Lung (tissue), 12 donors: ENCODE results near the gene ADAM22. TPM values are rescaled to one million over a fixed set of nuclear protein-coding genes. Genes with fewer than 3 reads are reported as not detected.

Experiments
- ATAC-seq: fragments of 200-7000 bp; cut with Tn5 transposase; one replicate; pipeline ENCODE4 v1.9.1; 2020; ENCODE audit warnings: moderate number of reproducible peaks; ENCODE audit not compliant: insufficient read depth, low FRiP score
- DNase-seq, 3 donors: peaks; one replicate each; pipeline ENCODE4 v3.0.0-alpha.2; 2013 to 2017
- H3K27ac ChIP-seq, 2 donors: one replicate each; pipeline ENCODE4 v1.5.1; 2013; ENCODE audit warnings: mild to moderate bottlenecking in 2 of 2, moderate library complexity in 2 of 2, control low read depth in 1 of 2, inconsistent platforms in 1 of 2, low read depth in 1 of 2, low read length in 1 of 2
- H3K27me3 ChIP-seq, 3 donors: one replicate each; pipeline ENCODE4 v1.5.1; 2013; ENCODE audit warnings: low read length in 2 of 3; ENCODE audit not compliant: control insufficient read depth in 3 of 3, insufficient read depth in 3 of 3
- H3K36me3 ChIP-seq, 4 donors: one replicate each; pipeline ENCODE4 v1.5.1; 2013; ENCODE audit warnings: low read length in 4 of 4, mild to moderate bottlenecking in 1 of 4, moderate library complexity in 1 of 4; ENCODE audit not compliant: control insufficient read depth in 4 of 4, insufficient read depth in 4 of 4
- H3K4me1 ChIP-seq, 5 donors: one replicate each; pipeline ENCODE4 v1.5.1; 2013; ENCODE audit warnings: low read length in 5 of 5, mild to moderate bottlenecking in 2 of 5, moderate library complexity in 1 of 5; ENCODE audit not compliant: control insufficient read depth in 5 of 5, insufficient read depth in 5 of 5
- H3K4me3 ChIP-seq: one replicate; pipeline ENCODE4 v1.5.1; 2013; ENCODE audit warnings: mild to moderate bottlenecking, control low read depth, moderate library complexity
- H3K9ac ChIP-seq, 2 donors: one replicate each; pipeline ENCODE4 v1.5.1; 2013; ENCODE audit warnings: low read length in 2 of 2, control low read depth in 1 of 2; ENCODE audit not compliant: insufficient read depth in 1 of 2
- H3K9me3 ChIP-seq, 4 donors: one replicate each; pipeline ENCODE4 v1.5.1; 2013; ENCODE audit warnings: low read length in 3 of 4, mild to moderate bottlenecking in 1 of 4, moderate library complexity in 1 of 4; ENCODE audit not compliant: control insufficient read depth in 4 of 4, insufficient read depth in 3 of 4
- CTCF ChIP-seq: IDR thresholded peaks from 2 replicates; pipeline ENCODE4 v1.5.1; 2012; ENCODE audit warnings: mild to moderate bottlenecking; ENCODE audit errors: control extremely low read depth, extremely low read depth
- WGBS, 2 donors: extraction: QIAGEN DNeasy Blood & Tissue Kit; methylation state at CpG; one replicate each; pipeline ENCODE4 v1.1.7; 2013; 5-methylcytosine and 5-hydroxymethylcytosine counted together
- polyA plus RNA-seq, 2 donors: library from polyadenylated mRNA; stranded (reverse); fragments of 200-250 nt; gene quantifications; one replicate each; pipeline ENCODE4 v1.2.1, GENCODE V29; 2013
- total RNA-seq, 2 donors: library from RNA; depleted of rRNA in 1 of 2; stranded (reverse); fragments of >200 nt in 1 of 2; gene quantifications; one replicate each; pipeline ENCODE4 v1.2.1, GENCODE V29; 2014 to 2021
- donor health status: control.
- donor health status: control.
- donor health status: Bipolar disorder and iron deficiency.
- donor health status: healthy.
- donor health status: DM: yes; HTN: yes; CAD: no.

The ADAM22 gene
- total and polyA plus RNA-seq, 4 donors: 0.13 to 17.7 (median 0.97) TPM

GRCh38 chr7:88205179-88205578, 271.1 kb downstream of the ADAM22 start:
- no peak for TF ChIP-seq CTCF
- H3K9ac ChIP-seq: no peak overlapping the region

GRCh38 chr7:88206254-88206653, 272.2 kb downstream of the ADAM22 start:
- Histone ChIP-seq H3K36me3 (peaks cover 26 to 50% (median 38%) of the 10 kb centered on the region in 4 donors), H3K27ac (no peak overlapping the region), H3K27me3 (no peaks in the 10 kb centered on the region), H3K9ac (no peak overlapping the region), H3K4me3 (no peak overlapping the region), H3K9me3 (no peaks in the 10 kb centered on the region), H3K4me1 (peaks cover 0 to 16% (median 0%) of the 10 kb centered on the region in 5 donors)
- ATAC-seq (no peak), DNase-seq (no peak)
- no peak for TF ChIP-seq CTCF
- WGBS, 2 donors: 82 to 85% methylated on average over 4 of the region's 4 CpGs

More at GRCh38 chr7:88205179-88205578, 271.1 kb downstream of the ADAM22 start:
- Histone ChIP-seq H3K27ac (no peak overlapping the region), H3K4me1 (peaks cover 0 to 16% (median 0%) of the 10 kb centered on the region in 5 donors), H3K36me3 (peaks cover 27 to 46% (median 37%) of the 10 kb centered on the region in 4 donors), H3K9me3 (no peaks in the 10 kb centered on the region), H3K27me3 (no peaks in the 10 kb centered on the region), H3K4me3 (no peak overlapping the region)
- ATAC-seq: no peak
- no peak for DNase-seq

DNA sequence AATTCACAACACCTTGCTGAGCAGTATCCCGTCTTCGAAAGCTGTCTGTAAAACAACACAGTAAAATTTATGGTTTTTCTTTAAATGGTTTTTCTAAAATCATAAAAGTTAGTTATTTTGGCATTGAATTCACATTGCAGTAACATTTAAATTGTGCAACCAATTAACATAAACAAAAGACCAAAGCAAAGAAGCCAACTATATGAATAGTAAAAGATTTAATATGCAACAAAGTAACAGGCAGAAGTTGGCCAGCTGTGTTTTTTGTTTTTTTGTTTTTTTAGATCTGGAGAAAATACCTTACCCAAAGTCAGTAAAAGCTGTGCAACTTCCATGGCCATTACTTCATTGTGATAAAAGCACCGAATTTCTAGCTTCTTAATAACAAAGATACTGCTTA, 274.5 kb downstream of the ADAM22 start:
- no peak for TF ChIP-seq CTCF
- Histone ChIP-seq H3K36me3 (peaks cover 26 to 50% (median 31%) of the 10 kb centered on the region in 4 donors), H3K4me3 (no peak overlapping the region), H3K4me1 (peaks cover 0 to 16% (median 0%) of the 10 kb centered on the region in 5 donors), H3K9ac (no peak overlapping the region), H3K27me3 (no peaks in the 10 kb centered on the region), H3K27ac (no peak overlapping the region), H3K9me3 (peaks cover 0 to 2% (median 0%) of the 10 kb centered on the region in 4 donors)
- ATAC-seq (no peak), DNase-seq (peak in 2 of 3 donors; percentile 57 to 64)
- 94% methylated on average over 3 of the region's 3 CpGs for WGBS, 2 donors

DNA sequence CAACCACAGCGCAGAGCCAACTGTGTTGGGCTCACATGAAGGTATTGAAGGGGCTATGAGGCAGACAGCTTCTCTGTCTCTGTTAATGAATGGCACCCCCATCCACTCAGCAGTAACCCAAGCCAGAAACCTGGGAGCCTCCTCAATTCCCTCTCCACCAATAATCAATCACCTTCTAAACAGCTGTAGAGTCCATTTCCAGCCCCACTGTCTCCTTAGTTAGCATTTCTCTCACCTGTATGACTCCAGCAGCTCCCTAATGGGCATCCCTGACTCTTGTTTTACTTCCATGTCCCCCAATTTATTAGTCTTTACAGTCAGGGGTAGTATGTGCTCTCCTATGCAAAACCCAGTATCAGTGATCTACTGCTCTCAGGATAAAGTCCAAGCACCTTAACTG, 278.9 kb downstream of the ADAM22 start:
- DNase-seq (no peak), ATAC-seq (no peak)
- Histone ChIP-seq H3K9ac (no peak overlapping the region), H3K36me3 (peaks cover 17 to 44% (median 24%) of the 10 kb centered on the region in 4 donors), H3K27ac (no peak overlapping the region), H3K9me3 (peaks cover 0 to 2% (median 0%) of the 10 kb centered on the region in 4 donors), H3K27me3 (no peaks in the 10 kb centered on the region), H3K4me1 (peaks cover 0 to 13% (median 1%) of the 10 kb centered on the region in 5 donors), H3K4me3 (no peak overlapping the region)
- 98 to 100% methylated on average over 1 of the region's 1 CpG for WGBS, 2 donors
- TF ChIP-seq CTCF: no peak
